ENCODE results near the gene NUP42. TPM values are rescaled to one million over a fixed set of nuclear protein-coding genes. Genes with fewer than 3 reads are reported as not detected.

NUP42 gene
- total RNA-seq (2021; ENCODE audit: unreplicated experiment) (30.3 TPM), Bru-seq, nascent RNA (percentile 90 among the genes with signal in this experiment), BruChase-seq, experiment 1, labeled RNA remaining after a 2-hour chase (percentile 91 among the genes with signal in this experiment), BruChase-seq, experiment 2, labeled RNA remaining after a 6-hour chase (percentile 85 among the genes with signal in this experiment)
- polyA plus RNA-seq (2012; ENCODE audit: insufficient read length), result 20.0 TPM
- long read RNA-seq, transcript NUPL2-201 (7 exons, 1,795 nt), result major isoform, 21 of 40 reads
- long read RNA-seq, partial matches to known transcripts, result 3 of 40 reads
- long read RNA-seq, other reads (novel, unspliced or antisense), result 11 of 40 reads

- in situ Hi-C loops (cut with HindIII; ENCODE audit: low pct_unique_long_range_greater_than_20kb, low sequenced_read_pairs), result no loop called here
- Histone ChIP-seq H3K4me1 (ENCODE audit: control insufficient read depth, insufficient read depth, low read length) (peaks cover 3% of the 10 kb centered on the region), H3K27ac (ENCODE audit: low read length) (peak within 1 kb of the TSS; percentile 96), H3K27me3 (ENCODE audit: control insufficient read depth, insufficient read depth, low read length) (no peaks in the 10 kb centered on the region), H3K4me3 (ENCODE audit: low read depth in 2 of 2, low read length in 2 of 2) (peak within 1 kb of the TSS; percentile 76 to 84), H3K9me3 (ENCODE audit: control insufficient read depth, insufficient read depth, low read depth, low read length) (no peaks in the 10 kb centered on the region), H3K36me3 (ENCODE audit: control insufficient read depth, insufficient read depth, low read length) (peaks cover 17% of the 10 kb centered on the region; the same call in 1 of the 2 replicates)
- CTCF ChIA-PET, result interaction anchor here (0.7 to 1.2 kb wide), 3 partner anchors 75 to 622 kb away, joined by 3 to 7 read pairs (median 6); no protein-coding TSS in a partner anchor
- TSS peak; percentile 85 for BruUV-seq (replicated peaks)
- DNase-seq (ENCODE audit: low read depth, low spot score) (peak; percentile 97), ATAC-seq (peak; percentile 98)
- TF ChIP-seq TCF7L2 (IDR thresholded peaks at IDR 0.05; ENCODE audit: low read depth, low read length) (peak; percentile 92), POLR2AphosphoS5 (IDR thresholded peaks at IDR 0.05; ENCODE audit: low read depth, low read length) (peak; percentile 80), SIN3A (IDR thresholded peaks at IDR 0.05; ENCODE audit: borderline replicate concordance, insufficient read depth, low read depth, low read length) (peak; percentile 95), REST (IDR thresholded peaks at IDR 0.05; ENCODE audit: insufficient read depth in 1 of 2, low read depth in 2 of 2, low read length in 1 of 2) (peak in 1 of 2 experiments; percentile 51; a peak in 1 of 4 replicates), CTCF (IDR thresholded peaks at IDR 0.05) (no peak)
- POLR2A ChIA-PET, result interaction anchor here (0.6 to 0.8 kb wide), 3 partner anchors 35 to 196 kb away, joined by 4 to 7 read pairs (median 5); no protein-coding TSS in a partner anchor
- intact Hi-C loops (cut with micrococcal nuclease; ENCODE audit: unreplicated experiment), result loop anchor here (5.0 kb wide), 2 partner anchors 75 to 95 kb away; partner anchors contain the start of gene KLHL7
Measured at GRCh38 chr7:23181684-23182553, at the start of gene NUP42. Gene NUP42 (plus strand): TSS chr7:23182048. CDS start chr7:23182086, 38 bp downstream.

GRCh38 chr7:23133797-23134196 is 48.1 kb upstream of the NUP42 start:
- POLR2A ChIA-PET, result no interaction called here
- in situ Hi-C loops (cut with HindIII; ENCODE audit: low pct_unique_long_range_greater_than_20kb, low sequenced_read_pairs), result no loop called here
- no peak for ATAC-seq
- CTCF ChIA-PET, result no interaction called here
- intact Hi-C loops (cut with micrococcal nuclease; ENCODE audit: unreplicated experiment), result no loop called here
- TF ChIP-seq TCF7L2 (IDR thresholded peaks at IDR 0.05; ENCODE audit: low read depth, low read length), result no peak
- no peak for TF ChIP-seq CTCF (IDR thresholded peaks at IDR 0.05)
- TF ChIP-seq SIN3A (IDR thresholded peaks at IDR 0.05; ENCODE audit: borderline replicate concordance, insufficient read depth, low read depth, low read length), result no peak
- TF ChIP-seq POLR2AphosphoS5 (IDR thresholded peaks at IDR 0.05; ENCODE audit: low read depth, low read length), result no peak
- TF ChIP-seq REST (IDR thresholded peaks at IDR 0.05; ENCODE audit: insufficient read depth in 1 of 2, low read depth in 2 of 2, low read length in 1 of 2), result no peak
- BruUV-seq (replicated peaks), result no TSS peak
- H3K36me3 ChIP-seq (ENCODE audit: control insufficient read depth, insufficient read depth, low read length), result no peaks in the 10 kb centered on the region
- no peak overlapping the region for H3K27ac ChIP-seq (ENCODE audit: low read length)
- H3K4me3 ChIP-seq (ENCODE audit: low read depth in 2 of 2, low read length in 2 of 2), result no peak overlapping the region
- H3K27me3 ChIP-seq (ENCODE audit: control insufficient read depth, insufficient read depth, low read length), result no peaks in the 10 kb centered on the region
- DNase-seq (ENCODE audit: low read depth, low spot score), result no peak
- H3K4me1 ChIP-seq (ENCODE audit: control insufficient read depth, insufficient read depth, low read length), result no peaks in the 10 kb centered on the region
- H3K9me3 ChIP-seq (ENCODE audit: control insufficient read depth, insufficient read depth, low read depth, low read length), result no peaks in the 10 kb centered on the region
